HepG2 (cell line): ENCODE measurements around the gene TSN.

Source experiments
- CEBPG ChIP-seq: IDR thresholded peaks from 2 replicates; pipeline ENCODE4 v1.6.1; 2016
- HNF4G ChIP-seq, 2 experiments: sonication (generic) in 1 of 2; formaldehyde crosslinking in 1 of 2; IDR thresholded peaks; 2 replicates each; pipeline versions ENCODE4 v1.4.0 to v1.6.1; 2011 to 2020; ENCODE audit warnings: borderline replicate concordance in 2 of 2, low read depth in 2 of 2, mild to moderate bottlenecking in 2 of 2, low read length in 1 of 2, missing genetic modification reagents in 1 of 2, moderate library complexity in 1 of 2
- KAT8 ChIP-seq: IDR thresholded peaks from 2 replicates; pipeline ENCODE4 v1.6.1; 2016; ENCODE audit warnings: missing genetic modification reagents, missing compliant biosample characterization
- KDM6A ChIP-seq: IDR thresholded peaks from 2 replicates; pipeline ENCODE4 v1.6.1; 2016; ENCODE audit warnings: low read depth
- POLR2AphosphoS5 ChIP-seq: IDR thresholded peaks from 2 replicates; pipeline ENCODE4 v1.6.1; 2012; ENCODE audit warnings: low read depth, low read length
- RBAK ChIP-seq: sonication (generic); formaldehyde crosslinking; IDR thresholded peaks from 2 replicates; pipeline ENCODE4 v1.5.1; 2020; ENCODE audit warnings: mild to moderate bottlenecking, missing genetic modification reagents
- SATB2 ChIP-seq: sonication (generic); formaldehyde crosslinking; IDR thresholded peaks from 2 replicates; pipeline ENCODE4 v1.5.0; 2020; ENCODE audit warnings: missing genetic modification reagents
- ZNF121 ChIP-seq: sonication (generic); formaldehyde crosslinking; IDR thresholded peaks from 2 replicates; pipeline ENCODE4 v1.5.0; 2020; ENCODE audit warnings: mild to moderate bottlenecking, missing genetic modification reagents
- ZSCAN20 ChIP-seq: sonication (generic); formaldehyde crosslinking; IDR thresholded peaks from 2 replicates; pipeline ENCODE4 v1.4.0; 2020; ENCODE audit warnings: missing genetic modification reagents, mild to moderate bottlenecking, borderline replicate concordance
- TF ChIP-seq, protein P1 (sequence below): sonication (generic); formaldehyde crosslinking; IDR thresholded peaks from 2 replicates; pipeline ENCODE4 v1.5.0; 2020; ENCODE audit warnings: mild to moderate bottlenecking, missing genetic modification reagents, moderate library complexity

DNA sequence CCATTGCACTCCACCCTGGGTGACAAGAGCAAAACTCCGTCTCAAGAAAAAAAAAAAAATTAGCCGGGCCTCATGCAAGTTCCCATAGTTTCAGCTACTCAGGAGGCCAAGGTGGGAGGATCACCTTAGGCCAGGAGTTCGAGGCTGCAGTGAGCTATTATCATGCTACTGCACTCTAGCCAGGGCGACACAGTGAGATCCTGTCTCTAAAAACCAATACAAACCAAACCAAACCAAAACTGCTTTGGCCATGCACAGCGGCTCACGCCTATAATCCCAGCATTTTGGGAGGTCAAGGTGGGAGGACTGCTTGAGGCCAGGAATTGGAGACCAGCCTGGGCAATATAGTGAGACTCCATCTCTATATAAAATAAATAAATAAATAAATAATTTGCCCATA is 37.9 kb upstream of the TSN start:
- TF ChIP-seq RBAK (CRISPR knock-in tag): no peak
- no peak for TF ChIP-seq HNF4G (IDR thresholded peaks at IDR 0.05; ENCODE audit: borderline replicate concordance, low read depth, low read length)
- TF ChIP-seq HNF4G (CRISPR knock-in tag; IDR thresholded peaks at IDR 0.05; ENCODE audit: borderline replicate concordance, low read depth): no peak
- TF ChIP-seq KDM6A (CRISPR knock-in tag): no peak
- no peak for TF ChIP-seq KAT8 (CRISPR knock-in tag)
- no peak for TF ChIP-seq ZNF121 (CRISPR knock-in tag)
- no peak for TF ChIP-seq SATB2 (CRISPR knock-in tag)
- no peak for TF ChIP-seq POLR2AphosphoS5
- TF ChIP-seq, protein P1, sequence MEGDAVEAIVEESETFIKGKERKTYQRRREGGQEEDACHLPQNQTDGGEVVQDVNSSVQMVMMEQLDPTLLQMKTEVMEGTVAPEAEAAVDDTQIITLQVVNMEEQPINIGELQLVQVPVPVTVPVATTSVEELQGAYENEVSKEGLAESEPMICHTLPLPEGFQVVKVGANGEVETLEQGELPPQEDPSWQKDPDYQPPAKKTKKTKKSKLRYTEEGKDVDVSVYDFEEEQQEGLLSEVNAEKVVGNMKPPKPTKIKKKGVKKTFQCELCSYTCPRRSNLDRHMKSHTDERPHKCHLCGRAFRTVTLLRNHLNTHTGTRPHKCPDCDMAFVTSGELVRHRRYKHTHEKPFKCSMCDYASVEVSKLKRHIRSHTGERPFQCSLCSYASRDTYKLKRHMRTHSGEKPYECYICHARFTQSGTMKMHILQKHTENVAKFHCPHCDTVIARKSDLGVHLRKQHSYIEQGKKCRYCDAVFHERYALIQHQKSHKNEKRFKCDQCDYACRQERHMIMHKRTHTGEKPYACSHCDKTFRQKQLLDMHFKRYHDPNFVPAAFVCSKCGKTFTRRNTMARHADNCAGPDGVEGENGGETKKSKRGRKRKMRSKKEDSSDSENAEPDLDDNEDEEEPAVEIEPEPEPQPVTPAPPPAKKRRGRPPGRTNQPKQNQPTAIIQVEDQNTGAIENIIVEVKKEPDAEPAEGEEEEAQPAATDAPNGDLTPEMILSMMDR (CRISPR knock-in tag): no peak
- no peak for TF ChIP-seq ZSCAN20 (CRISPR knock-in tag)
- no peak for TF ChIP-seq CEBPG (CRISPR knock-in tag)
